IMR-90 (cell line): ENCODE measurements around the gene COL8A1. TPM values are rescaled to one million over a fixed set of nuclear protein-coding genes. Genes with fewer than 3 reads are reported as not detected.
A peak's percentile ranks its signal among the peaks of the same experiment; 100 is the strongest.

Experiments
- ATAC-seq: fragments of 200-7000 bp; cut with Tn5 transposase; 2 replicates; pipeline ENCODE4 v1.9.1; 2020; ENCODE audit warnings: low read depth, mild to moderate bottlenecking, moderate library complexity
- BruUV-seq: library from RNA; stranded (reverse); fragments of 400-500 nt; replicated peaks from 2 replicates; lab custom pipeline; 2021; lab: Mats Ljungman, UMichigan
- CTCF ChIA-PET: fragments of 300-600 bp; formaldehyde crosslinking; extraction: SDS; loops from one replicate; lab custom pipeline; 2021; ENCODE audit warnings: antibody characterized with exemption; lab: Yijun Ruan, JAX
- POLR2A ChIA-PET: fragments of 300-600 bp; sonication (Branson Sonifier 250); formaldehyde crosslinking; loops from one replicate; lab custom pipeline; 2022; ENCODE audit warnings: antibody characterized with exemption; ENCODE audit not compliant: unreplicated experiment; lab: Charles Lee
- DNase-seq: peaks from one replicate; pipeline ENCODE4 v3.0.0; 2013
- H2AFZ ChIP-seq: replicated peaks from 2 replicates; pipeline ENCODE3; 2013; ENCODE audit warnings: low read length, mild to moderate bottlenecking; ENCODE audit not compliant: poor library complexity
- H2AK5ac ChIP-seq: 2 replicates; pipeline ENCODE4 v1.6.1; 2013; ENCODE audit warnings: low read depth, low read length, inconsistent platforms
- H2AK9ac ChIP-seq: replicated peaks from 2 replicates; pipeline ENCODE3; 2013; ENCODE audit warnings: mild to moderate bottlenecking, low read depth, low read length, moderate library complexity; ENCODE audit not compliant: poor library complexity
- H2BK120ac ChIP-seq: 2 replicates; pipeline ENCODE4 v1.6.1; 2013; ENCODE audit warnings: low read depth, low read length, inconsistent platforms
- H2BK15ac ChIP-seq: 3 replicates; pipeline ENCODE4 v1.6.1; 2013; ENCODE audit warnings: low read depth, low read length, inconsistent platforms
- H2BK20ac ChIP-seq: 2 replicates; pipeline ENCODE4 v1.6.1; 2013; ENCODE audit warnings: low read depth, mild to moderate bottlenecking, inconsistent platforms, low read length, moderate library complexity
- H2BK5ac ChIP-seq: 2 replicates; pipeline ENCODE4 v1.6.1; 2013; ENCODE audit warnings: mild to moderate bottlenecking, low read depth, low read length, inconsistent platforms; ENCODE audit not compliant: poor library complexity, severe bottlenecking
- H3K14ac ChIP-seq: replicated peaks from 2 replicates; pipeline ENCODE4 v1.6.1; 2013; ENCODE audit warnings: low read depth, low read length, inconsistent platforms
- H3K18ac ChIP-seq: 2 replicates; pipeline ENCODE4 v1.6.1; 2013; ENCODE audit warnings: low read depth, low read length, control low read depth
- H3K23ac ChIP-seq: 2 replicates; pipeline ENCODE4 v1.6.1; 2013; ENCODE audit warnings: low read depth, low read length, inconsistent platforms
- H3K27ac ChIP-seq: 2 replicates; pipeline ENCODE4 v1.5.1; 2013; ENCODE audit warnings: mild to moderate bottlenecking, control low read depth, low read length; ENCODE audit not compliant: insufficient read depth
- H3K27me3 ChIP-seq: 2 replicates; pipeline ENCODE4 v1.6.1; 2013; ENCODE audit warnings: low read length; ENCODE audit not compliant: control insufficient read depth, insufficient read depth
- H3K36me3 ChIP-seq: 2 replicates; pipeline ENCODE4 v1.6.1; 2013; ENCODE audit warnings: low read length, mixed read lengths; ENCODE audit not compliant: control insufficient read depth, insufficient read depth
- H3K4ac ChIP-seq: 2 replicates; pipeline ENCODE4 v1.6.1; 2013; ENCODE audit warnings: low read depth, low read length, inconsistent platforms
- H3K4me1 ChIP-seq: 2 replicates; pipeline ENCODE4 v1.6.1; 2013; ENCODE audit warnings: low read length, mixed read lengths; ENCODE audit not compliant: control insufficient read depth, insufficient read depth
- H3K4me2 ChIP-seq: 2 replicates; pipeline ENCODE4 v1.6.1; 2013; ENCODE audit warnings: low read depth, mild to moderate bottlenecking, control low read depth, low read length, moderate library complexity
- H3K4me3 ChIP-seq: 2 replicates; pipeline ENCODE4 v1.5.1; 2013; ENCODE audit warnings: low read depth, mild to moderate bottlenecking, control low read depth, low read length, moderate library complexity; ENCODE audit not compliant: insufficient read depth
- H3K56ac ChIP-seq: 2 replicates; pipeline ENCODE4 v1.6.1; 2013; ENCODE audit warnings: low read length, inconsistent platforms; ENCODE audit not compliant: insufficient read depth; ENCODE audit errors: extremely low read depth
- H3K79me1 ChIP-seq, 2 experiments: 2 replicates each; pipeline ENCODE4 v1.6.1; 2013; ENCODE audit warnings: low read length in 2 of 2, inconsistent platforms in 1 of 2, low read depth in 1 of 2
- H3K9ac ChIP-seq: 2 replicates; pipeline ENCODE4 v1.6.1; 2013; ENCODE audit warnings: low read depth, low read length, control low read depth
- H3K9me1 ChIP-seq: 2 replicates; pipeline ENCODE4 v1.6.1; 2013; ENCODE audit warnings: low read length, inconsistent platforms; ENCODE audit not compliant: insufficient read depth
- H3K9me3 ChIP-seq: 2 replicates; pipeline ENCODE4 v1.6.1; 2013; ENCODE audit warnings: low read length; ENCODE audit not compliant: control insufficient read depth, insufficient read depth
- H4K20me1 ChIP-seq: 2 replicates; pipeline ENCODE4 v1.6.1; 2013; ENCODE audit warnings: low read length, inconsistent platforms; ENCODE audit not compliant: insufficient read depth
- H4K5ac ChIP-seq: 2 replicates; pipeline ENCODE4 v1.6.1; 2013; ENCODE audit warnings: mild to moderate bottlenecking, low read depth, low read length, control low read depth
- H4K8ac ChIP-seq, 2 experiments: 2 replicates each; pipeline ENCODE4 v1.6.1; 2013; ENCODE audit warnings: low read depth in 2 of 2, low read length in 2 of 2, control low read depth in 1 of 2, inconsistent platforms in 1 of 2
- H4K91ac ChIP-seq: 2 replicates; pipeline ENCODE4 v1.6.1; 2013; ENCODE audit warnings: low read depth, low read length, inconsistent platforms; ENCODE audit not compliant: insufficient read depth
- BHLHE40 ChIP-seq: fragments of 150-350 bp; IDR thresholded peaks from 2 replicates; pipeline ENCODE4 v1.6.1; 2016; ENCODE audit warnings: mild to moderate bottlenecking, low read depth, low read length
- CEBPB ChIP-seq: IDR thresholded peaks from 2 replicates; pipeline ENCODE4 v1.6.1; 2012; ENCODE audit warnings: low read depth, low read length, improper control_type of control experiment
- CHD1 ChIP-seq: IDR thresholded peaks from 2 replicates; pipeline ENCODE4 v1.6.1; 2012; ENCODE audit warnings: low read depth, low read length, improper control_type of control experiment
- NFE2L2 ChIP-seq: fragments of 150-350 bp; IDR thresholded peaks from 2 replicates; pipeline ENCODE4 v1.6.1; 2016; ENCODE audit warnings: low read depth, mild to moderate bottlenecking, low read length
- POLR2A ChIP-seq: IDR thresholded peaks from 2 replicates; pipeline ENCODE4 v1.6.1; 2012; ENCODE audit warnings: mild to moderate bottlenecking, low read depth, low read length
- RAD21 ChIP-seq: IDR thresholded peaks from 2 replicates; pipeline ENCODE4 v1.6.1; 2012; ENCODE audit warnings: low read length, improper control_type of control experiment
- SMC3 ChIP-seq: fragments of 150-350 bp; IDR thresholded peaks from 2 replicates; pipeline ENCODE4 v1.6.1; 2016; ENCODE audit warnings: low read depth, mild to moderate bottlenecking, antibody characterized with exemption, low read length, moderate library complexity
- WGBS, 2 experiments: methylation state at CpG; one replicate each; pipeline versions ENCODE4 v1.1.5 to v1.1.7; 2013; ENCODE audit warnings: missing lambda C conversion rate in 2 of 2; ENCODE audit not compliant: insufficient read length in 1 of 2; ENCODE audit errors: extremely low coverage in 2 of 2; 5-methylcytosine and 5-hydroxymethylcytosine counted together
- dilution Hi-C: fragments of 300-500 bp; cut with HindIII; formaldehyde crosslinking; loops from one replicate; pipeline ENCODE4 v1.14.3; 2018; ENCODE audit warnings: low sequenced_read_pairs; ENCODE audit not compliant: unreplicated experiment
- in situ Hi-C: fragments of 300-500 bp; cut with MboI; formaldehyde crosslinking; loops from 3 replicates; pipeline ENCODE4 v1.14.3; 2019; ENCODE audit warnings: low sequenced_read_pairs, inconsistent platforms, mixed read lengths
- intact Hi-C: fragments of 100-400 bp; cut with micrococcal nuclease; formaldehyde crosslinking; loops from 2 replicates; pipeline ENCODE4 v1.10.0; 2022
- polyA plus RNA-seq, 3 experiments: library from polyadenylated mRNA; depleted of rRNA; stranded (reverse); fragments of >200 nt; gene quantifications; 2 replicates each; pipeline ENCODE4 v1.2.3, GENCODE V29; 2012; ENCODE audit warnings: low replicate concordance in 1 of 3
- total RNA-seq: library from RNA; depleted of rRNA; stranded (reverse); fragments of >200 nt; gene quantifications from 2 replicates; pipeline ENCODE4 v1.2.3, GENCODE V29; 2012
- TF ChIP-seq, protein P1 (sequence below): conservative IDR thresholded peaks from 2 replicates; pipeline ENCODE4 v1.5.1; 2012; ENCODE audit warnings: mild to moderate bottlenecking, low read depth, low read length, improper control_type of control experiment
- TF ChIP-seq, protein P2 (sequence below): fragments of 150-350 bp; IDR thresholded peaks from 2 replicates; pipeline ENCODE4 v1.6.1; 2017; ENCODE audit warnings: mild to moderate bottlenecking, antibody characterized with exemption, low read length, low read depth

COL8A1 gene
- total and polyA plus RNA-seq, 2 of the 4 experiments (the other 2 are of a cell fraction), result 119 to 151 TPM

DNA sequence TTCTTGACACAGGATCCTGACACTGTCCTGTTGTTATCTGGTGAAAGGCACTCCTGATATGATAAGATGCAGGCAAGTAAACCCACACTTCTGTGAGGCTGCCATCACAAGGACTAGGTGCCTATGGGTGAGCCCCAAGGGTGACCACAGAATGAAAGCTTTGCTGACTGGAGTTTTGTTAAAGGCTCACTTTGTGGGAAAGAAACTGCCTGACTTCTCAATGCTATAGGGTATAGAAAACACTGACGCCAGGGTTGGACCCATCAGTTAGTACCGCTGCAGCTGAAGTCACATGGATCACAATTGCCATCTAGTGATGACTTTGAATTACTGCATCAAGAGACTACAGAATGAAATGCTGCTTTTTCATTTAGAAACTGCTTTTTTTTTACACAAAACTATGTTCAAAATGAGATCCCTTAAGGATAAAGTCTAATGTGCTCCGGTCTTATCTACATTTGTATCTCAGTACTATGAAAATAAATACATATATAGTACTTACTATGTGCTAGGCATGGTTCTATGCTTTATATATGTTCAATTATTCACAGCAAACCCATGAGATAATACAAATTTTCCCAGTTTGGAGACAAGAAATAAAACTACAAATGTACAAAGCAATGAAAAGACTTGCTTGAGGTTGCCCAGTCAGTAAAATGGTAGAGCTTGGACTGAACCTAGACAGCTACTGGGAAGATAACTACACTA, 115.0 kb downstream of the COL8A1 start:
- BruUV-seq, result no TSS peak
- Histone ChIP-seq H4K91ac (peak overlapping the region; percentile 94), H3K9me3 (no peaks in the 10 kb centered on the region), H3K4me1 (peaks cover 13% of the 10 kb centered on the region), H2AFZ (peak overlapping the region; percentile 87), H3K27ac (peak overlapping the region; percentile 30), H3K4me2 (peak overlapping the region; percentile 59; the same call in 1 of the 2 replicates), H3K23ac (peak overlapping the region; percentile 91; the same call in 1 of the 2 replicates), H3K9ac (peak overlapping the region; percentile 26), H3K18ac (peak overlapping the region; percentile 29), H2BK5ac (peak overlapping the region; percentile 74), H3K79me1 (peaks cover under 1 to 16% of the 10 kb centered on the region in 2 experiments; a peak in 2 of 4 replicates), H2BK20ac (peak overlapping the region; percentile 98), H3K36me3 (no peaks in the 10 kb centered on the region; the same call in 1 of the 2 replicates), H2BK15ac (peak overlapping the region; percentile 97), H2AK9ac (peak overlapping the region; percentile 86), H3K14ac (peak overlapping the region; percentile 98), H3K27me3 (no peaks in the 10 kb centered on the region), H4K8ac (peak overlapping the region; percentile 37 to 95), H3K56ac (peak overlapping the region; percentile 81), H3K9me1 (0 out of 2 replicates have a peak, but pooled peaks cover 2% of the 10 kb centered on the region), H2BK120ac (peak overlapping the region; percentile 98), H4K20me1 (no peaks in the 10 kb centered on the region), H2AK5ac (peak overlapping the region; percentile 94), H4K5ac (peak overlapping the region; percentile 65), H3K4ac (peak overlapping the region; percentile 96), H3K4me3 (no peak overlapping the region)
- ATAC-seq, result peak; percentile 92
- no CpG with 5 or more reads among the region's 3 CpGs for WGBS, 2 experiments
- intact Hi-C loops (loop anchor here (1.0 to 10.0 kb wide), 9 partner anchors 108 to 936 kb away; no protein-coding TSS in a partner anchor), dilution Hi-C loops (loop anchor here (25.0 kb wide), 1 partner anchor 741 kb away; no protein-coding TSS in a partner anchor), in situ Hi-C loops (loop anchor here (5.0 to 25.0 kb wide), 6 partner anchors 259 to 1141 kb away; no protein-coding TSS in a partner anchor)
- CTCF ChIA-PET, result interaction anchor here (0.5 to 2.9 kb wide), 15 partner anchors 11 to 898 kb away, joined by 3 to 11 read pairs (median 4); no protein-coding TSS in a partner anchor
- DNase-seq, result peak; percentile 86
- POLR2A ChIA-PET, result no interaction called here
- TF ChIP-seq CHD1 (no peak), RAD21 (peak; percentile 92), NFE2L2 (no peak), SMC3 (peak; percentile 85), CEBPB (no peak), BHLHE40 (no peak), POLR2A (0 out of 2 replicates have a peak, but pooled peaks have one; percentile 28)
- TF ChIP-seq, protein P1, sequence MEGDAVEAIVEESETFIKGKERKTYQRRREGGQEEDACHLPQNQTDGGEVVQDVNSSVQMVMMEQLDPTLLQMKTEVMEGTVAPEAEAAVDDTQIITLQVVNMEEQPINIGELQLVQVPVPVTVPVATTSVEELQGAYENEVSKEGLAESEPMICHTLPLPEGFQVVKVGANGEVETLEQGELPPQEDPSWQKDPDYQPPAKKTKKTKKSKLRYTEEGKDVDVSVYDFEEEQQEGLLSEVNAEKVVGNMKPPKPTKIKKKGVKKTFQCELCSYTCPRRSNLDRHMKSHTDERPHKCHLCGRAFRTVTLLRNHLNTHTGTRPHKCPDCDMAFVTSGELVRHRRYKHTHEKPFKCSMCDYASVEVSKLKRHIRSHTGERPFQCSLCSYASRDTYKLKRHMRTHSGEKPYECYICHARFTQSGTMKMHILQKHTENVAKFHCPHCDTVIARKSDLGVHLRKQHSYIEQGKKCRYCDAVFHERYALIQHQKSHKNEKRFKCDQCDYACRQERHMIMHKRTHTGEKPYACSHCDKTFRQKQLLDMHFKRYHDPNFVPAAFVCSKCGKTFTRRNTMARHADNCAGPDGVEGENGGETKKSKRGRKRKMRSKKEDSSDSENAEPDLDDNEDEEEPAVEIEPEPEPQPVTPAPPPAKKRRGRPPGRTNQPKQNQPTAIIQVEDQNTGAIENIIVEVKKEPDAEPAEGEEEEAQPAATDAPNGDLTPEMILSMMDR, result peak; percentile 85
- TF ChIP-seq, protein P2, sequence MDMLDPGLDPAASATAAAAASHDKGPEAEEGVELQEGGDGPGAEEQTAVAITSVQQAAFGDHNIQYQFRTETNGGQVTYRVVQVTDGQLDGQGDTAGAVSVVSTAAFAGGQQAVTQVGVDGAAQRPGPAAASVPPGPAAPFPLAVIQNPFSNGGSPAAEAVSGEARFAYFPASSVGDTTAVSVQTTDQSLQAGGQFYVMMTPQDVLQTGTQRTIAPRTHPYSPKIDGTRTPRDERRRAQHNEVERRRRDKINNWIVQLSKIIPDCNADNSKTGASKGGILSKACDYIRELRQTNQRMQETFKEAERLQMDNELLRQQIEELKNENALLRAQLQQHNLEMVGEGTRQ, result no peak
